GM19351 (cell line): ENCODE data around the gene ITPR2.
"Not testable (repeated sequence)": the region's sequence is repeated elsewhere in the genome, so short reads cannot be mapped to it uniquely, and the experiment has no call there.

Experiments
- ATAC-seq: cut with Tn5 transposase; IDR thresholded peaks from one replicate; pipeline ENCODE4 v1.9.1; 2021; ENCODE audit warnings: mild to moderate bottlenecking, moderate library complexity; ENCODE audit not compliant: unreplicated experiment

The ITPR2 gene

GRCh38 chr12:26683443-26683842 is 149.6 kb downstream of the ITPR2 start:
- no peak for ATAC-seq

- ATAC-seq: no peak
These were observed 152.1 kb downstream of the ITPR2 start for GRCh38 chr12:26680727-26681455.

GRCh38 chr12:26678697-26679660 is 154.0 kb downstream of the ITPR2 start:
- ATAC-seq: no peak

GRCh38 chr12:26671487-26671886 is 161.5 kb downstream of the ITPR2 start:
- not testable (repeated sequence) for ATAC-seq

GRCh38 chr12:26668847-26669246 is 164.1 kb downstream of the ITPR2 start:
- no peak for ATAC-seq

GRCh38 chr12:26668230-26668629 is 164.8 kb downstream of the ITPR2 start:
- ATAC-seq: no peak

GRCh38 chr12:26666286-26666685 is 166.7 kb downstream of the ITPR2 start:
- ATAC-seq: no peak

- ATAC-seq: no peak
These were observed 171.6 kb downstream of the ITPR2 start for GRCh38 chr12:26661399-26661798.

- ATAC-seq: no peak
These were observed 173.1 kb downstream of the ITPR2 start for GRCh38 chr12:26659930-26660329.

GRCh38 chr12:26658991-26659390 is 174.0 kb downstream of the ITPR2 start:
- ATAC-seq: no peak

- ATAC-seq: no peak
These were observed 178.4 kb downstream of the ITPR2 start for GRCh38 chr12:26654623-26655022.

GRCh38 chr12:26651566-26652188 is 181.3 kb downstream of the ITPR2 start:
- no peak for ATAC-seq

- no peak for ATAC-seq
These were observed 182.0 kb downstream of the ITPR2 start for GRCh38 chr12:26651036-26651435.

- no peak for ATAC-seq
These were observed 184.0 kb downstream of the ITPR2 start for GRCh38 chr12:26648999-26649398.

GRCh38 chr12:26648584-26648983 is 184.4 kb downstream of the ITPR2 start:
- no peak for ATAC-seq

- ATAC-seq: no peak
These were observed 184.9 kb downstream of the ITPR2 start for GRCh38 chr12:26648066-26648465.

- ATAC-seq: no peak
These were observed 185.9 kb downstream of the ITPR2 start for GRCh38 chr12:26647088-26647487.

- ATAC-seq: no peak
These were observed 186.4 kb downstream of the ITPR2 start for GRCh38 chr12:26646571-26646970.

- ATAC-seq: not testable (repeated sequence)
These were observed 188.6 kb downstream of the ITPR2 start for GRCh38 chr12:26644376-26644775.

- ATAC-seq: no peak
These were observed 189.3 kb downstream of the ITPR2 start for GRCh38 chr12:26643532-26644315.

GRCh38 chr12:26642361-26642760 is 190.6 kb downstream of the ITPR2 start:
- ATAC-seq: no peak
